ENCODE data around the gene FBXL17. TPM values are rescaled to one million over a fixed set of nuclear protein-coding genes. Genes with fewer than 3 reads are reported as not detected.

Gene FBXL17
- total RNA-seq, 1 donor from 2014 or later = 12.7 TPM

GRCh38 chr5:108061941-108062340 is 320.0 kb downstream of the FBXL17 start:
- Mint-ChIP-seq H3K9me3 (ENCODE audit: unreplicated experiment) (no peaks in the 10 kb centered on the region), H3K27me3 (ENCODE audit: low read depth, unreplicated experiment) (no peaks in the 10 kb centered on the region), H3K4me1 (ENCODE audit: low read depth, unreplicated experiment) (peaks cover 2% of the 10 kb centered on the region), H3K36me3 (ENCODE audit: low read depth, unreplicated experiment) (no peaks in the 10 kb centered on the region), H3K4me3 (ENCODE audit: unreplicated experiment) (no peak overlapping the region), H3K27ac (ENCODE audit: unreplicated experiment) (no peak overlapping the region)
- Histone ChIP-seq H3K4me1 (ENCODE audit: insufficient read depth, low read length) (no peaks in the 10 kb centered on the region), H3K36me3 (ENCODE audit: insufficient read depth, low read length) (no peaks in the 10 kb centered on the region), H3K79me2 (ENCODE audit: insufficient read depth, low read length) (no peaks in the 10 kb centered on the region), H3K4me2 (ENCODE audit: low read length) (no peak overlapping the region), H3K27ac (ENCODE audit: low read depth, low read length) (no peak overlapping the region), H3K4me3 (ENCODE audit: insufficient read depth, low read depth, low read length) (no peak overlapping the region), H3K9ac (ENCODE audit: low read length) (no peak overlapping the region), H3K9me3 (ENCODE audit: insufficient read depth, low read depth, low read length) (no peaks in the 10 kb centered on the region), H2AFZ (ENCODE audit: low read depth, low read length) (no peak overlapping the region), H3K27me3 (ENCODE audit: insufficient read depth, low read length) (no peaks in the 10 kb centered on the region), H4K20me1 (ENCODE audit: insufficient read depth, low read length) (no peaks in the 10 kb centered on the region)
- FAIRE-seq (no peak), DNase-seq (ENCODE audit: low read depth) (peak; percentile 6)
- no peak for TF ChIP-seq EZH2 (IDR thresholded peaks at IDR 0.05; ENCODE audit: insufficient read depth, low read length)
- TF ChIP-seq CTCF (IDR thresholded peaks at IDR 0.05; ENCODE audit: insufficient read depth, low read depth, low read length) = no peak

GRCh38 chr5:108060340-108060739 is 321.6 kb downstream of the FBXL17 start:
- H3K79me2 ChIP-seq (ENCODE audit: insufficient read depth, low read length) = no peaks in the 10 kb centered on the region
- Mint-ChIP-seq H3K4me3 (ENCODE audit: unreplicated experiment) (no peak overlapping the region), H3K36me3 (ENCODE audit: low read depth, unreplicated experiment) (no peaks in the 10 kb centered on the region), H3K27me3 (ENCODE audit: low read depth, unreplicated experiment) (no peaks in the 10 kb centered on the region), H3K9me3 (ENCODE audit: unreplicated experiment) (no peaks in the 10 kb centered on the region), H3K4me1 (ENCODE audit: low read depth, unreplicated experiment) (peaks cover 2% of the 10 kb centered on the region), H3K27ac (ENCODE audit: unreplicated experiment) (no peak overlapping the region)
- no peak overlapping the region for H3K4me3 ChIP-seq (ENCODE audit: insufficient read depth, low read depth, low read length)
- H3K9me3 ChIP-seq (ENCODE audit: insufficient read depth, low read depth, low read length) = no peaks in the 10 kb centered on the region
- no peak overlapping the region for H3K27ac ChIP-seq (ENCODE audit: low read depth, low read length)
- no peak overlapping the region for H2AFZ ChIP-seq (ENCODE audit: low read depth, low read length)
- H3K4me1 ChIP-seq (ENCODE audit: insufficient read depth, low read length) = no peaks in the 10 kb centered on the region
- H4K20me1 ChIP-seq (ENCODE audit: insufficient read depth, low read length) = no peaks in the 10 kb centered on the region
- TF ChIP-seq CTCF (IDR thresholded peaks at IDR 0.05; ENCODE audit: insufficient read depth, low read depth, low read length) (no peak), EZH2 (IDR thresholded peaks at IDR 0.05; ENCODE audit: insufficient read depth, low read length) (no peak)
- H3K36me3 ChIP-seq (ENCODE audit: insufficient read depth, low read length) = no peaks in the 10 kb centered on the region
- DNase-seq (ENCODE audit: low read depth) (no peak), FAIRE-seq (no peak)
- no peak overlapping the region for H3K9ac ChIP-seq (ENCODE audit: low read length)
- no peak overlapping the region for H3K4me2 ChIP-seq (ENCODE audit: low read length)
- H3K27me3 ChIP-seq (ENCODE audit: insufficient read depth, low read length) = no peaks in the 10 kb centered on the region

- DNase-seq (ENCODE audit: low read depth) (no peak), FAIRE-seq (no peak)
- Histone ChIP-seq H3K27me3 (ENCODE audit: insufficient read depth, low read length) (no peaks in the 10 kb centered on the region), H3K9me3 (ENCODE audit: insufficient read depth, low read depth, low read length) (no peaks in the 10 kb centered on the region), H3K4me1 (ENCODE audit: insufficient read depth, low read length) (no peaks in the 10 kb centered on the region), H3K9ac (ENCODE audit: low read length) (no peak overlapping the region), H3K4me2 (ENCODE audit: low read length) (no peak overlapping the region), H4K20me1 (ENCODE audit: insufficient read depth, low read length) (no peaks in the 10 kb centered on the region), H3K36me3 (ENCODE audit: insufficient read depth, low read length) (no peaks in the 10 kb centered on the region), H3K27ac (ENCODE audit: low read depth, low read length) (no peak overlapping the region), H3K79me2 (ENCODE audit: insufficient read depth, low read length) (no peaks in the 10 kb centered on the region), H3K4me3 (ENCODE audit: insufficient read depth, low read depth, low read length) (no peak overlapping the region), H2AFZ (ENCODE audit: low read depth, low read length) (no peak overlapping the region)
- H3K27ac Mint-ChIP-seq (ENCODE audit: unreplicated experiment) = no peak overlapping the region
- no peaks in the 10 kb centered on the region for H3K36me3 Mint-ChIP-seq (ENCODE audit: low read depth, unreplicated experiment)
- H3K27me3 Mint-ChIP-seq (ENCODE audit: low read depth, unreplicated experiment) = no peaks in the 10 kb centered on the region
- H3K9me3 Mint-ChIP-seq (ENCODE audit: unreplicated experiment) = peaks cover under 1% of the 10 kb centered on the region
- TF ChIP-seq EZH2 (IDR thresholded peaks at IDR 0.05; ENCODE audit: insufficient read depth, low read length) = no peak
- TF ChIP-seq CTCF (IDR thresholded peaks at IDR 0.05; ENCODE audit: insufficient read depth, low read depth, low read length) = no peak
- H3K4me3 Mint-ChIP-seq (ENCODE audit: unreplicated experiment) = no peak overlapping the region
- H3K4me1 Mint-ChIP-seq (ENCODE audit: low read depth, unreplicated experiment) = peaks cover 2% of the 10 kb centered on the region
Observed at GRCh38 chr5:108059334-108059733, 322.6 kb downstream of the FBXL17 start.
